Caki2 (cell line): ENCODE measurements around the gene KIAA2012. TPM values are rescaled to one million over a fixed set of nuclear protein-coding genes. Genes with fewer than 3 reads are reported as not detected.

Source experiments
- DNase-seq: peaks from one replicate; pipeline ENCODE4 v3.0.0-alpha.2; 2015; ENCODE audit warnings: low read depth
- in situ Hi-C: cut with HindIII; loops from 2 replicates; pipeline ENCODE4 v1.10.0; 2016; ENCODE audit warnings: low sequenced_read_pairs, low pct_unique_long_range_greater_than_20kb, mixed read lengths
- total RNA-seq: library from RNA; depleted of rRNA; stranded (reverse); fragments of >200 nt; shearing (Covaris generic); gene quantifications from 2 replicates; pipeline ENCODE4 v1.2.3, GENCODE V29; 2014; ENCODE audit warnings: low replicate concordance

Gene KIAA2012
- total RNA-seq, 1 experiment from 2014 or later = not detected

GRCh38 chr2:202066875-202067274 is 6.2 kb upstream of the KIAA2012 start:
- no peak for DNase-seq
- in situ Hi-C loops = no loop called here

DNA sequence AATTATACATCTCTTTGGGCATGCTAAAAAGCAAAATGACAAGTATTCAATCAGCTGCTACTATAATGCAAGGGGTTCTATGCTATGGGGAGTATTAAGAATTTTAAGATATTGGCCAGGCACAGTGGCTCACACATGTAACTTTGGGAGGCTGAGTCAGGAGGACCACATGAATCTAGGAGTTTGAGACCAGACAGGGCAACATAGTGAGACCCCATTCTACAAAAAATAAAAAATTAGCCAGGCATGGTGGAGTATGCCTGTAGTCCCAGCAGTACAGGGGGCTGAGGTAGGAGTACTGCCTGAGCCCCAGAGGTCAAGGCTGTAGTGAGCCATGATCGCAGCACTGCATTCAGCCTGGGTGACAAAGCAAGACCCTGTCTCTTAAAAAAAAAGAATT is 5.5 kb upstream of the KIAA2012 start:
- in situ Hi-C loops = no loop called here
- DNase-seq = no peak

- in situ Hi-C loops = no loop called here
- no peak for DNase-seq
Measured at GRCh38 chr2:202069170-202070067, 3.6 kb upstream of the KIAA2012 start.

DNA sequence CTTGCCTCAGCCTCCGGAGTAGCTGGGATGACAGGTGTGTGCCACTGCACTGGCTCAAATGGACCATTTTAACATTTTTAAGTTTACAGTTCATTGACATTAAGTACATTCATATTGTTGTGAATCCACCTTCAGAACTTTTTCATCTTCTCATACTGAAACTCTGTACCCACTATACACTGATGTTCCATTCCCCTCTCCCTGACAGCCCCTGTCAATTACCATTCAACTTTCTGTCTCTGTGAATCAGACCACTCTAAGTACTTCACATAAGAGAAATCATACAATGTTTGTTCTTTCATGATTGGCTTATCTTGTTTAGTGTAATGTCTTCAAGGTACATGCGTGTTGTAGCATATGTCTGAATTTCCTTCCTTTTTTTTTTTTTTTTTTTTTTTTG is 1.9 kb upstream of the KIAA2012 start:
- DNase-seq = no peak
- in situ Hi-C loops = no loop called here

DNA sequence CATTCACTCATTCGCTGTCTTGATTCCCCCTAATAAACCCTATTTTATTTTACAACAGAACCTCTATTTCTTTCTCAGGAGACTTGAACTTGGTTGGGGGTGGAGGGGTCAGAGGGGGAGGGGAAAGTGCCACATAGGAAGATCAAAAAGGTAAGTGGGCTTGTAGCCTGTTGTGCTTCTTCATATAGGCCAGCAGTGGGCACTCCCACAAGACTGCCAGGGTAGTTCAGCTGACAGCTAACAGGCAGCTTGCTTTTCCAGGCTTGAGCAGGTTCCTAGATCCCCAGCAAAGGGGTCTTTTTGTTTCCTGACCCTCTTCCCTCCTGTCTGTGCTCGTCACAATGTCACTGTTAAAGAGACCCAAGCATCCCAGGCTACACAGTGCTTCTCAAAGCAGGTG is 829 bp upstream of the KIAA2012 start:
- in situ Hi-C loops = no loop called here
- DNase-seq = no peak

DNA sequence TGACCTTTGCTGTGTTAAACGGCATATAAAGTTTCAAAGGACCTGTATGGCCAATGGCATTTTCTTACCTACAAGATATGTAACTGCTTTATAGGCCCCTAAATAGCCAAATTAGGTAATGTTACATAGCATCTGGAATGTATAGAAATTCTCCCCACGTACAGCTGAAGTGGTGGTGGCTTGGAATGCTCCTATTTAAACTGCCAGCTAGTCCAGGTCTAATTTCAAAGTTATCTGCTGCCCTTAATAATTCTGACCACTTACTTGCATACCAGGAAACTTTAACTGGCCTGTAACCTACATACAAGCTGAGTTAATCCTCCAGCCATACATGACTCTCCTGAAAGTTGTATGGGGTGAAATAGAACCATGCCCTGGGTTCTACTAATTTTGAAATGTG is 1.3 kb downstream of the KIAA2012 start:
- in situ Hi-C loops = no loop called here
- DNase-seq = no peak

DNA sequence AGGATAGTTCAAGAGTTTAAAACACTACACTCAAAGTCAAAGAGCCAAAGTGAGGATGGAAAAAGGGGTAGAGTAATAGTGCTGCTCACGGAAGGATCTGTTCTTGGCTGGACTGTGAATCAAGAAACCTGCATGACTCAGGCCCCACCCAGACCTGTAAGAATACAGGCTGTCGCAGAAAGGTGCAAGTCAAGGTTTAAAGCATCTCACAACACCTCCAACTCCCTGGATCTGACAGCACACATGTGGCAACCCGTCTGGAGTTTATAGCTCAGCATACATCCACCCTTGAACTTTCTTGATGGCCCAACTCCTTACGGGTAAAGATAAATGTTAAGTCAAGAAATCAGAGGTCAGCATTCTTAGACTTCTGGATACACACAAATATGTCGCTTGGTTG is 6.3 kb downstream of the KIAA2012 start:
- DNase-seq = no peak
- in situ Hi-C loops = no loop called here

DNA sequence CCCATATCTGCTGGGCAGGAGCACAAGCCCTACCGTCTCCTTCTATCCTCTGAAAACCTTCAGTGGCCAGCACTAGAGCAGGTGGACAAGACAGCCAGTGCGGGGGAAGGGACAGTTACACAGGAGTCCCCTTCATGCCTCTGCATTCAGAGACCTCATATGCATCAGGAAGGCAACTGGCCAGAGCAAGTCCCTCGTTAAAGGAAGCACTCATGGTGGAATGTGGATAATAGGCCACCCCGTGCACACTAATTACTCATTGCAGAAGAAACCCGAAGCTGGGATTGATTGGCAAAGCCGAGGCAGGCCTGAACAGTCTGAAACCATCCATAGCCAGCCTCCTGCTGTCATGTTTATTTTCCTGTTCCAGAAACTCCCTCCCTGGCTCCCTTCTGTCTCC is 11.2 kb downstream of the KIAA2012 start:
- in situ Hi-C loops = no loop called here
- no peak for DNase-seq

GRCh38 chr2:202088777-202089176 is 15.7 kb downstream of the KIAA2012 start:
- in situ Hi-C loops = no loop called here
- no peak for DNase-seq

GRCh38 chr2:202090530-202090929 is 17.5 kb downstream of the KIAA2012 start:
- in situ Hi-C loops = no loop called here
- DNase-seq = no peak

- in situ Hi-C loops = no loop called here
- no peak for DNase-seq
Measured at GRCh38 chr2:202091476-202091875, 18.4 kb downstream of the KIAA2012 start.

GRCh38 chr2:202094426-202094986 is 21.5 kb downstream of the KIAA2012 start:
- DNase-seq = no peak
- in situ Hi-C loops = no loop called here

DNA sequence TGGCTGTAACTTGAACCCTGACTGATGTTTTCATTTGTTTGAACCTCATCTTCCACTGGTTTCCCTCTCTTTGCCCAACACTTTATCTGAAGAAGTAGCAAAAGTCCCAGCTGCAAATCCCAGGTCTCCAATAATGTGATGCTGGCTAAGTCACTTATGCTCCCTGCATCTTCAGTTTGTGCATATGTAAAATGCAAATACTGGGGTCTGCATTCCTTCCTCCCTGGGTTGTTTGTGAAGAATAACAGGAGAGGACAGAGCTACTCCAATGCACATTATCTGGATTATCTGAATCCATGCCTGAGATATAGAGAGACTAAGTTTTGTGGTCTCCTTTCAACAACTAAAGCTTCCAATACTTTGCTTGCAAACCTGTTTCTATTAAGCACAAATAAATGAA is 22.2 kb downstream of the KIAA2012 start:
- no peak for DNase-seq
- in situ Hi-C loops = no loop called here

- DNase-seq = no peak
Measured at GRCh38 chr2:202096736-202097135, 23.7 kb downstream of the KIAA2012 start.

DNA sequence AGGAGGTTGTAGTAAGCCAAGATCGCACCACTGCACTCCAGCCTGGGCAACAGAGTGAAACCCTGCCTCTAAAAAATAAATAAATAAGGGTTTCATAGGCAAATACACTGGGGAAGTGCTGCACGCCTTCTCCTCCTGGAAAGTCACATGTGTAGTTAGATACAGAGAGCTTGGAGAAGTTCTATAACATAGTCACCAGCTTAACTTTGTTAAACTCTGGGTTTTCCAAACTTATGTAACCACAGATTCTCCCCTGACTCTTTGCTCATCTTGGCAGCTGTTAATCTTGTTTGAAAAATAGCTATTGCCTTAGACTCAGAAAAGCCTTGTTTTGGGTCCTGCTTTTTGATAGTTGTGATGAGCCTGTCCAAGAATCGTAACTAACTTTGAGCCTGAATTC is 25.2 kb downstream of the KIAA2012 start:
- in situ Hi-C loops = no loop called here
- no peak for DNase-seq

More at GRCh38 chr2:202096736-202097135, 23.7 kb downstream of the KIAA2012 start:
- in situ Hi-C loops = no loop called here

GRCh38 chr2:202099515-202099914 is 26.5 kb downstream of the KIAA2012 start:
- DNase-seq = no peak
- in situ Hi-C loops = no loop called here

DNA sequence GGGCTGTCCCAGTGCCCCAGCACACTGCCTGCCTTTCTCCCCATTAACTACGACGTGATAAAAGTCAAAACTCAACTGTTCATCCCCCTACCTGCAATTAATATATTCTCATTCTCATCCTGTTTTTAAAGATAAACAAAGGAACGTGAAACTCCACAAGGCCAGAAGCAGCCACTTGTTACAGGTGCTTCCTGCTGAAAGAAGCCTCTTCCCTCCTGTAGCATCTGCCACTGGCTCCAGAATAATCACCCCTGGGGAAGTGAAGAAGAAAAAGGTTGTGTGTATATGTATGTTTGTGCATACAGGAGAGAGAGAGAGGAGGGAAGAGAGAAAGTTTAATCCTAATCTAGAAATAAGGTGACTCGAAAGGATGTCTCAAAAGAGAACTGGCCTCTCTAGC is 27.1 kb downstream of the KIAA2012 start:
- in situ Hi-C loops = no loop called here
- no peak for DNase-seq

DNA sequence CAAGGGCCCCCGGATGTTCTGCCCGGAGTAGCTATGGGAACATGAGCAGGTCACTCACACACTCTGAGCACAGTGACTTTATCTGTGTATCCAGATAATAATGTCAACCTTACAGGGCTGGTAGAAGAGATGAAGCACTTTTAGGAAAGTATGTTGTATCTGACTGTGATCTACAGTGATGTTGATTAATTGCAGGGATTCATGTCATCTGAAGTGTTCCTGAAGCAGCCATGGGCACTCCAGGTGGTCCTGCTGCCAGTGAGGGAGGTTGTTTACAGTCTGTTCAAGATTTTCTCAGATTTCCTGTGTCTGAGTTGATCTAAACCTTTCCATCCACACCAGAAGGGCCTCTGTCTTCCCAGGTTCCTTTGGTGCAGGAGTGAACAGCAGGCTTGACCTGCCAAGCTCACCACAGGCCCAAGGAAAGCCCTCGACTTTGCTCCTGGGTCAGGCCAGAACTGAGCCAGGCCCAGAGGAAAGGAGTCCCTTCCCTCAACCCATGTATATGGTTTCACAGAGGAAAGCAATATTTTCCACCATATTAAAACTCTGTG is 28.0 kb downstream of the KIAA2012 start:
- in situ Hi-C loops = no loop called here
- DNase-seq = no peak

DNA sequence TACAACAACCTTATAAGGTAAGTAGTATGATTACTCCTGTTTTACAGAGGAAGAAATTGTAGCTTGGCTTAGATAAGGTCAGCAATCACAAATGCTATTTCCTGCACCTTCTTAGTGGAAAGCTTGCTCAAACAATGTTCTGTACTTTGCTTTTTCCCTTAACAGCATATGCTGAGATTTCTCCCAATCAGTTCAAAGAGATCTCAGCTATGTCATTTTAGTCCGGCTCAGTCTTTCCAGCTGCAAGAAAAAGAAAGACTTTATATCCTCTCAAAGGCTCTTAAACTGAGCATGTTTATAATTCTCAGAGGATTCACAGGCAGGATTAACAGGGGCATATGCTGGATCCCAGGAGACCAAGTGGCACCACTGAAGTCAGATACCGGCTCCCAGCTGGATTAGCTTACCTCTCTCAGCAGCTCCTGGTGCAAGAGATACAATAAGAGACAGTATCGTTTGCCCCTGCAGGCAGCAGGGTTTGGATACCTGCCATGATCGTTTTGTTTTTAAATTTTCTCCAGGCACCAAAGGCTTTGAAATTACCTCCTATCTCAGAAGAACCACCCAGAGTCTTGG is 29.5 kb downstream of the KIAA2012 start:
- in situ Hi-C loops = no loop called here
- DNase-seq = no peak
